ENCODE results near the gene EYA2.

The EYA2 gene

DNA sequence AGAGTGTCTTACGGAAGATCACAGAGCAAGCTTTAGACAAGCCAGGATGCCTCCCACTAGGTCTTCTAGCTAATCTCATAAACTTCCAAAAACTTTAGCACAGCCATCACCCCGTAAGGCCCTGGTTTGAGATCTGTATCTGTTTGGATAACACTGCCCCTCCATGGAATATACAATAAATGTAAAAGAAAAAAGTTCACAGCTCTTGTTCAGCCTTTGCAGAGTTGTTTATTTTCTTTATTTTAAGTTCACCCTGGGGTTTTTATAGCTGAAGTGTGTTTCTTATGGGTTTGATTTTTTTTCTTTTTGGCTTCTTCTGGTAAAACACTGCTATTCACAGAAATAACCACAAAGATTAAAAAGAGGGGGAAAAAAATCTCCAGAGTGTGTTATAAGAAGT is 125.6 kb downstream of the EYA2 start:
- no peak for FAIRE-seq
- no peak for TF ChIP-seq POLR2A (IDR thresholded peaks at IDR 0.05; ENCODE audit: low read depth, low read length)
- DNase-seq (ENCODE audit: insufficient read length, low spot score), result no peak

- no peak for TF ChIP-seq POLR2A (IDR thresholded peaks at IDR 0.05; ENCODE audit: low read depth, low read length)
- FAIRE-seq (no peak), DNase-seq (ENCODE audit: insufficient read length, low spot score) (no peak)
These were observed 127.2 kb downstream of the EYA2 start for GRCh38 chr20:47021850-47022249.

GRCh38 chr20:47024461-47024937 is 129.9 kb downstream of the EYA2 start:
- DNase-seq (ENCODE audit: insufficient read length, low spot score), result no peak
- TF ChIP-seq POLR2A (IDR thresholded peaks at IDR 0.05; ENCODE audit: low read depth, low read length), result no peak
- FAIRE-seq, result no peak

DNA sequence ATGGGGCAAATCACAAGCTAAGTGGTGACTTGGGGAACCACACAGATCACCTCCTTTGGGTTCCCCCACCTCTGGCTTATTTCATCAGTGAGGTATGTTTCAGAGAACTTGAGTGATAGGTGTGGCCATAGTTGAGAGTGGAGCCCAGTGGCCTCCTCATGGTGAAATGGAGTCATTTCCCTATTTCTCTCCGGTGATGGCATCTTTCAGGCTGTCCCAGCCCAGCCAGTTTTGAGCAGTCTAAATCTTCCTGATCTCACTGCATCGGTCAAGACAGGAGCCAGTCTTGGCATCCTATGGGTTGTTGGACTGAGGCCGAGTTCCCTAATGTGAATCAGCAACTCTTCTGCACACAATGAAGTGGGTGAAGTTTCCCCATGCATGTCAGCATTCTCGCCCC is 132.4 kb downstream of the EYA2 start:
- FAIRE-seq, result no peak
- no peak for DNase-seq (ENCODE audit: insufficient read length, low spot score)
- TF ChIP-seq POLR2A (IDR thresholded peaks at IDR 0.05; ENCODE audit: low read depth, low read length), result no peak

GRCh38 chr20:47027456-47027855 is 132.8 kb downstream of the EYA2 start:
- TF ChIP-seq POLR2A (IDR thresholded peaks at IDR 0.05; ENCODE audit: low read depth, low read length), result no peak
- no peak for FAIRE-seq
- no peak for DNase-seq (ENCODE audit: insufficient read length, low spot score)

DNA sequence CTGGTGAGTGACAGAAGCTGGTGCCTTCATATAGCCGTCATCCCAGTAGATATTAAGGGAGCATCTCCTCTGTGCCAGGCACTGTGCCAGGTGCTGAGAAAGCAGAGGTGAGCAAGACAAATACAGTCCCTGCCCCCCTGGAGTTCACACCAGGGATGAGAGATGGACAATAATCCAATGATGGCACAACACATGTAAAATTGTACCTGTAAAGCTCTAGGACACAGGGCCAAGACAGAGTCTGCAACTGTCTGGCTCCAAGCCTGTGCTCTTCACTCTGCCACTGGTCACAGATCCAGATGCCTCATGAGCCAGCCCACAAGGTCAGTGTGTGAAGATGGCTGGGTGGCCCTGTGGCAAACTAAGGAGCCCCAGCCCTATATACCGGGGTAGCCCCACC is 133.8 kb downstream of the EYA2 start:
- FAIRE-seq, result no peak
- no peak for TF ChIP-seq POLR2A (IDR thresholded peaks at IDR 0.05; ENCODE audit: low read depth, low read length)
- DNase-seq (ENCODE audit: insufficient read length, low spot score), result no peak

DNA sequence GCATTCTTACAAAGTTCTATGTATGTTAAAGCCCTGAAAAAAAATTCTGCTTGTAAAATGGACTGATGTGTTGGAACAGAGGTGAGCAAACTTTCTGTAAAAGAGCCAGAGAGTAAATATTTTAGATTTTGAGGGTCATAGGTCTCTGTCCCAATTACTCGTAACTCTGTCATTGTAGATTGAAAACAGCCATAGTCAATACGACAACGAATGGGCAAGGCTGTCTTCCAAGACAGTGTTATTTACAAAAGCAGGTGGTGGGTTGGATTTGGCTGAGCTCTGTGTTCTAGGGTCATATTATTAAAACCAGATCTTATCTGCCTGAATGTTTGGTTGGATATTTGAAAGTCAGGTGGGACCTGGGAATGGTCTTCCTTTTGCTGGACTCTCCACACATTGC is 135.2 kb downstream of the EYA2 start:
- no peak for TF ChIP-seq POLR2A (IDR thresholded peaks at IDR 0.05; ENCODE audit: low read depth, low read length)
- DNase-seq (ENCODE audit: insufficient read length, low spot score) (no peak), FAIRE-seq (no peak)

GRCh38 chr20:47030271-47030810 is 135.7 kb downstream of the EYA2 start:
- no peak for TF ChIP-seq POLR2A (IDR thresholded peaks at IDR 0.05; ENCODE audit: low read depth, low read length)
- DNase-seq (ENCODE audit: insufficient read length, low spot score) (no peak), FAIRE-seq (no peak)

- no peak for TF ChIP-seq POLR2A (IDR thresholded peaks at IDR 0.05; ENCODE audit: low read depth, low read length)
- FAIRE-seq, result no peak
These were observed 136.4 kb downstream of the EYA2 start for GRCh38 chr20:47031004-47031403.

DNA sequence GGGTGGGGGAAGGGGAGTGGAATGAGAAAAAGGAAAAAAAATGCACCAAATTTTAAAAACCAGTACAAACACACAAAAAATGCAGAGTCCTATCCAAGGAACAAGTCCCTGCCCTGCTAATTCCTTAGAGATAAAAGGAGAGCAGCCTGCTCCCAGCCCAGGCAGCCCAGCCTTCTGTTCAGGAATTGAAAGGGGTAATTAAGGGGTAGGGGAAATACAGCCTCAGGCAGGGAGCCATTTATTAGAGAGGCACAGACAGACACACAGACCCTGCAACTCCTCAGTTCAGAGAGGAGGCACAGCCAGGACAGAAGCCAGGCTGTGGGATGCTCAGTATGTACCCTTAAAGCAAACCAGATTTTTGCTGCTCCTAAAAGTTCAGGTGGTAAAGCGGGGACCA is 137.2 kb downstream of the EYA2 start:
- no peak for TF ChIP-seq POLR2A (IDR thresholded peaks at IDR 0.05; ENCODE audit: low read depth, low read length)
- DNase-seq (ENCODE audit: insufficient read length, low spot score), result no peak
- FAIRE-seq, result no peak

More at GRCh38 chr20:47031004-47031403, 136.4 kb downstream of the EYA2 start:
- DNase-seq (ENCODE audit: insufficient read length, low spot score), result no peak

DNA sequence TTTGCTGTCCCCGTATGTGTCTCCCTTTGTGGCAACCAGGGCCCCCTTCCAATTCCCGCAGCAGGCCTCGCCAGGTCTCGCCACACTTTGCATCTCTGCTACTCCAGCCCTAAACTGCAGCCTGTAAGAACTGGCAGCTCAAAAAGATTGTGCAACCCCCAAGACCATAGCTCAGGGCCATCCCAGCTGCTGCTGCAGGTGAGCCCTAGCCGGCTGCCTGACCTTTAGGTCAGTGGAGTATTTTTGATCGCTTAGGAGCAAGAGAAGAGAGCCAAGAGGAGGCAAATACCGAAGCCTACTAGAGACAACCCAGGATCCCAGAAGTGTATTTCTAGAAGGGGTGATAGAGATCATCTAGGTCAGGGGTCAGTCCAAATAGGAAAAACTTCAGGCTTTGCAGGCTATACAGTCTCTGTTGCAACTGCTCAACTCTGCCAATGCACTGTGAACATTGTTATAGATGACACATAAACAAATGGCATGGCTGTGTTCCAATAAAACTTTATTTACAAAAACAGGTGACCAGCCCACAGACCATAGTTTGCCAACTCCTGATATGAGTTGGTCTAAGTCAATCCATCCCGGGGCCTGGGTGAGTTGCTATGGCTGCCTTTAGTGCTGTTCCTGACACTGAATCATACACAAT is 138.4 kb downstream of the EYA2 start:
- no peak for DNase-seq (ENCODE audit: insufficient read length, low spot score)
- no peak for FAIRE-seq
- TF ChIP-seq POLR2A (IDR thresholded peaks at IDR 0.05; ENCODE audit: low read depth, low read length), result no peak

- DNase-seq (ENCODE audit: insufficient read length, low spot score) (no peak), FAIRE-seq (no peak)
- TF ChIP-seq POLR2A (IDR thresholded peaks at IDR 0.05; ENCODE audit: low read depth, low read length), result no peak
These were observed 139.0 kb downstream of the EYA2 start for GRCh38 chr20:47033665-47034064.

DNA sequence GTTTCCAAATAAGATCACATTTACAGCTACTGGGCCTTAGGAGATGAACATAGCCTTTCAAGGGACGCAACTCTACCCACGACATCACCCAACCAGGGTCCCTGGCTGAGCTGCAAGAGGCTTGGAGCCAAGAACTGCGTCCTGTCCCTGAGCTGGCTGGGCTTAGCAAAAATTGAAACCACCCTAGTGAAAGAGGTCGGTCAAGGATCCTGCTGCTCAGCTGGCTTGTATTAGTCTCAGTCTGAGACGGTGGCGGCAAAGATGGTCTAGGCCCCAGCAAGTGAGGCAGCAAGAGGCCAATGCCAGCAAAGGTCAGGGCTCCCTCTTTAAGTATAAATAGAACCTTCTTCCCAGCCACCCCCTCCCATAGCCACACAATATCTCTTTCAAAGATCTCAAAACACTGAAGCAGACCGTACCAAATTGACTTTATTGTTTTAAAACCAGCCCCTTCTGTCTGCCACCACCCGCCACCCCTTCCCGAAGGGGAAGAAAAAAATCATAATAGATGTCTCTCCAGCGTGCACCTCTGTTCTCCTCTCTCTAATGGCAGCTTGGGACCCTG is 140.5 kb downstream of the EYA2 start:
- DNase-seq (ENCODE audit: insufficient read length, low spot score), result no peak
- FAIRE-seq, result no peak
- no peak for TF ChIP-seq POLR2A (IDR thresholded peaks at IDR 0.05; ENCODE audit: low read depth, low read length)

GRCh38 chr20:47036091-47036870 is 141.6 kb downstream of the EYA2 start:
- FAIRE-seq (no peak), DNase-seq (ENCODE audit: insufficient read length, low spot score) (no peak)
- TF ChIP-seq POLR2A (IDR thresholded peaks at IDR 0.05; ENCODE audit: low read depth, low read length), result no peak
